Spinal cord (tissue), 10 donors: ENCODE measurements around the gene OR3A2. TPM values are rescaled to one million over a fixed set of nuclear protein-coding genes. Genes with fewer than 3 reads are reported as not detected.
"Not testable (repeated sequence)": the region's sequence is repeated elsewhere in the genome, so short reads cannot be mapped to it uniquely, and the experiment has no call there.

Source experiments
- DNase-seq, 6 donors: peaks; one replicate each; pipeline versions ENCODE4 v3.0.0 to v3.0.0-alpha.2; 2013 to 2015; ENCODE audit warnings: low spot score in 6 of 6, low read depth in 4 of 6
- H3K27ac ChIP-seq: one replicate; pipeline ENCODE4 v1.5.1; 2013; ENCODE audit warnings: low read depth, low read length, control low read depth
- H3K27me3 ChIP-seq: one replicate; pipeline ENCODE4 v1.6.1; 2013; ENCODE audit warnings: low read length; ENCODE audit not compliant: control insufficient read depth, insufficient read depth
- H3K36me3 ChIP-seq: one replicate; pipeline ENCODE4 v1.6.1; 2013; ENCODE audit warnings: low read length; ENCODE audit not compliant: control insufficient read depth, insufficient read depth
- H3K4me1 ChIP-seq: one replicate; pipeline ENCODE4 v1.6.1; 2013; ENCODE audit warnings: low read length; ENCODE audit not compliant: control insufficient read depth, insufficient read depth
- H3K4me3 ChIP-seq: one replicate; pipeline ENCODE4 v1.5.1; 2013; ENCODE audit warnings: low read depth, low read length, control low read depth
- H3K9me3 ChIP-seq: one replicate; pipeline ENCODE4 v1.6.1; 2013; ENCODE audit warnings: low read length; ENCODE audit not compliant: control insufficient read depth, insufficient read depth
- WGBS: methylation state at CpG from one replicate; pipeline ENCODE4 v1.1.5; 2013; ENCODE audit warnings: missing lambda C conversion rate; ENCODE audit not compliant: insufficient coverage; 5-methylcytosine and 5-hydroxymethylcytosine counted together
- polyA plus RNA-seq, 2 donors: library from polyadenylated mRNA; unstranded; fragments of 120-200 nt; gene quantifications; one replicate each; pipeline ENCODE4 v1.2.1, GENCODE V29; 2013; ENCODE audit not compliant: insufficient read length in 2 of 2
- total RNA-seq, 2 donors: library from RNA; depleted of rRNA in 1 of 2; stranded (reverse); fragments of 120-200 nt in 1 of 2; fragments of >200 nt in 1 of 2; gene quantifications; one replicate each; pipeline versions ENCODE4 v1.2.3 to v1.2.4, GENCODE V29; 2013 to 2014
- donor health status: healthy.

Gene OR3A2
- total and polyA plus RNA-seq, 4 donors: 0.66 to 1.9 (median 1.3) TPM

DNA sequence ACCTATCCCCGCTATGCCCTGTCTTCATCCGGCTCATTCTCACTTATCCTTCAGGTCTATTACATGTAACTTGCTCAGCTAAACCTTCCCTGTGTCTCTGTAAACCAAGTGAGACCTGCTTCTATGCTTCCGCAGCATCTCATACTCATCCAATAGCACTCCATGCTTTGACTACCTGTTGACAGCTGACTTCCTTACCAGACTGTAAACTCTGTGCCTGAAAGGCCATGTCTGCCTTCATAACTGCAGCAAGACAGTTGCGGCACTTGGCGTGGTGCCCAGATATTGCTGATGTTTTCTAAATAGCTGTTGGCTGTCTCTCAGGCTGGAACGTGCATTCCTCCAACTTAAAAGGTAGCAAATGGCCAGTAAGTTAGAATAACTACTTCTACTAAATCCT lies 13.9 kb upstream of the OR3A2 start:
- WGBS: 75% methylated on average over 4 of the region's 6 CpGs
- no peaks in the 10 kb centered on the region for H3K36me3 ChIP-seq
- H3K4me1 ChIP-seq: no peaks in the 10 kb centered on the region
- H3K27me3 ChIP-seq: no peaks in the 10 kb centered on the region
- no peak overlapping the region for H3K4me3 ChIP-seq
- no peaks in the 10 kb centered on the region for H3K9me3 ChIP-seq
- H3K27ac ChIP-seq: no peak overlapping the region
- DNase-seq: peak in 1 of 6 donors; percentile 1

GRCh38 chr17:3398310-3398709 lies 12.2 kb upstream of the OR3A2 start, which contains the start of gene OR1E1:
TSS of gene OR1E1 (minus strand) at chr17:3398410. CDS start at chr17:3398410, 0 bp downstream.
- no CpG with 5 or more reads among the region's 1 CpG for WGBS
- no peak within 1 kb of the TSS for H3K4me3 ChIP-seq
- H3K4me1 ChIP-seq: no peaks in the 10 kb centered on the region
- no peaks in the 10 kb centered on the region for H3K36me3 ChIP-seq
- H3K9me3 ChIP-seq: no peaks in the 10 kb centered on the region
- no peak for DNase-seq
- H3K27me3 ChIP-seq: no peaks in the 10 kb centered on the region
- H3K27ac ChIP-seq: no peak within 1 kb of the TSS

DNA sequence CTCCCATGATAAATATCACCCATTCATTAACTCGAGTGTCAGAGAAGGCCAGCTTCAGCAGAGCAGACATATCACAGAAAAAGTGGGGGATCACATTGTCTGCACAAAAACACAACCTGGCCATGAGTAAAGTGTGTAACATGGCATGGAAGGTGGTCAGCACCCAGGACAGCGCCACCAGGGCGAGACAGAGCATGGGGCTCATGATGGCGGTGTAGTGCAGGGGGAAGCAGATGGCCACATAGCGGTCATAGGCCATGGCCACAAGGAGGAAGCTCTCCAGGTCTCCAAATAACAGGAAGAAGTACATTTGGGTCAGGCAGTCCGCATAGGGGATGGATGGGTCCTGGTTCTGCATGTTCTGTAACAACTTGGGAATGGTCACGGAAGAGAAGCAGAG lies 11.7 kb upstream of the OR3A2 start:
- not testable (repeated sequence) for H3K4me1 ChIP-seq, H3K4me3 ChIP-seq, DNase-seq, H3K27me3 ChIP-seq, H3K36me3 ChIP-seq, H3K9me3 ChIP-seq, H3K27ac ChIP-seq
- WGBS: 32% methylated on average over 5 of the region's 7 CpGs

DNA sequence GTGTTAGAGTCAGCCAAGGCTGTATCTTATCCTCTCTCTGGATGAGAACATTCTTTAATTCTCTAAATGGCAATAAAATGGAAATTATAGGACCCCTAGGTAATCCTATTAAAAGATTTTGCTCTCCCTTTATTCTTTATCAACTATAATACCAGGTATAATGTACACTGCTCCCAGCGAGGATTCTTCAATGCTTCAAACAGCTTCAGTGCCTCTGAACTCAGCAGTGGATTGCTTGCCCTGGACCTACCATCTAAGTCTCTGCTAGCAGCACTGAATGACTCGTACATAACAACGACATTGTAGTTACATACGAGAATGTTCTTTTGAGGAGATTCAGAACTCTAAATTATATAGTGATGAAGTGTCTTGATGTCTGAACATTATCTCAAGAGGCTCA lies 3.7 kb upstream of the OR3A2 start:
- WGBS: 0% methylated on average over 1 of the region's 4 CpGs
- H3K9me3 ChIP-seq: no peaks in the 10 kb centered on the region
- peak in 1 of 6 donors; percentile 3 for DNase-seq
- H3K36me3 ChIP-seq: no peaks in the 10 kb centered on the region
- no peak overlapping the region for H3K27ac ChIP-seq
- H3K27me3 ChIP-seq: peaks cover 6% of the 10 kb centered on the region
- no peak overlapping the region for H3K4me3 ChIP-seq
- no peaks in the 10 kb centered on the region for H3K4me1 ChIP-seq

DNA sequence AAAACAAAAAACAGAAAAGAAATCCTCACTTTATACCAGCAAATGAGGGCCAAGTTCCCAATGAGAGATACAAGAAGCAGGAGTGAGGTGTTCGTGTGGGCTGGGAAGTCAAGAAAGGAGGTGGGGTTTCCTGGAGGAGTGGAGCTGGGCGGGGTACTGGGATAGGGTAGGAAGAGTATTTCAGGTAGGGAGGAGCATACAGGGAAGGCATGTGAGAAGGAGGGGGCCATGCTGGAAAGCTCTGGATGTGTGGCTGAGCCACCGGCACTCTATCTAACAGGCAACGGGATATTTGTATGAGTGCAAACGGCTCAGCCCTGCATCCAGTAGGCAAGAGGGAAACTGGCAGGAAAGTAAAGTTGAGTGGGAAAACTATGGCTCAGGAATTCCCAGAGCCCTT lies 4.2 kb downstream of the OR3A2 start:
- 79% methylated on average over 5 of the region's 5 CpGs for WGBS
- peaks cover 4% of the 10 kb centered on the region for H3K27me3 ChIP-seq
- H3K9me3 ChIP-seq: no peaks in the 10 kb centered on the region
- H3K4me1 ChIP-seq: no peaks in the 10 kb centered on the region
- no peak overlapping the region for H3K4me3 ChIP-seq
- no peak overlapping the region for H3K27ac ChIP-seq
- no peak for DNase-seq
- no peaks in the 10 kb centered on the region for H3K36me3 ChIP-seq

DNA sequence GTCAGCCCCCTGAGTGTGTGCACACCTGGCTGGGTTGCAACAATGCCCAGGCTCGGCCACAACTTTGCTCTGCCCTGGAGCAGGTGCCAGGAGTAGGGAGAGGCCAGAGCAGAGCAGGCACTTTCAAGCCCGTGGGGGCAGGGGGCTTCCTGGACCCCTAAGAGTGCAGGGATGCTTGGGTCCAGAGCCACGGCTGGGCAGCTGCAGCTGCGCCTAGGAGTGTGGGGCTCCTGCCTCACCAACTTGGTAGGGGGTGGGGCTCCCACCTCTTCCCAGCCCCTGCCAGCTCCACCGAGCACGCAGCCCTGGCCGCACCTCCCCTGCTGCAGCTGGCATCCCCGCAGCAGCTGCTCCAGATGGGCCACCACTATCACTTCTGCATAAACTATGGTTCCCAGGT lies 7.8 kb downstream of the OR3A2 start:
- no peak for DNase-seq
- WGBS: 82% methylated on average over 8 of the region's 8 CpGs
- H3K4me3 ChIP-seq: no peak overlapping the region
- H3K27me3 ChIP-seq: no peaks in the 10 kb centered on the region
- no peaks in the 10 kb centered on the region for H3K4me1 ChIP-seq
- H3K36me3 ChIP-seq: no peaks in the 10 kb centered on the region
- peaks cover 1% of the 10 kb centered on the region for H3K9me3 ChIP-seq
- no peak overlapping the region for H3K27ac ChIP-seq

GRCh38 chr17:3371167-3371566 lies 14.9 kb downstream of the OR3A2 start:
- DNase-seq, H3K36me3 ChIP-seq, H3K4me3 ChIP-seq, H3K27me3 ChIP-seq, H3K9me3 ChIP-seq, H3K4me1 ChIP-seq, H3K27ac ChIP-seq: not testable (repeated sequence)
- WGBS: no CpG with 5 or more reads among the region's 31 CpGs

DNA sequence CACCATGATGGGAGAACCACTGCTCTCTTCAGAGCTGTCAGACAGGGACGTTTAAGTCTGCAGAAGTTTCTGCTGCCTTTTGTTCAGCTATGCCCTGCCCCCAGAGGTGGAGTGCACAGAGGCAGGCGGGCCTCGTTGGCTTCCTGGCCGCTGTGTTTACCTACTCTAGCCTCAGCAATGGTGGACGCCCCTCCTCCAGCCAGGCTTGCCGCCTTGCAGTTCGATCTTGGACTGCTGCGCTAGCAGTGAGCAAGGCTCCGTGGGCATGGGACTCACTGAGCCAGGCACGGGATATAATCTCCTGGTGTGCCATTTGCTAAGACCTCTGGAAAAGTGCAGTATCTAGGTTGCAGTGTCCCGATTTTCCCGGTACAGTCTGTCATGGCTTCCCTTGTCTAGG lies 43.3 kb downstream of the OR3A2 start:
- H3K27ac ChIP-seq, DNase-seq, H3K27me3 ChIP-seq, H3K4me1 ChIP-seq, H3K36me3 ChIP-seq, H3K9me3 ChIP-seq, H3K4me3 ChIP-seq: not testable (repeated sequence)
- 88% methylated on average over 12 of the region's 12 CpGs for WGBS

GRCh38 chr17:3335876-3336275 lies 50.2 kb downstream of the OR3A2 start:
- Histone ChIP-seq H3K4me3 (no peak overlapping the region), H3K27ac (no peak overlapping the region), H3K4me1 (no peaks in the 10 kb centered on the region), H3K36me3 (no peaks in the 10 kb centered on the region), H3K9me3 (no peaks in the 10 kb centered on the region), H3K27me3 (no peaks in the 10 kb centered on the region)
- DNase-seq: peak in 2 of 6 donors; percentile 1 to 9
- WGBS: no CpG with 5 or more reads among the region's 4 CpGs

DNA sequence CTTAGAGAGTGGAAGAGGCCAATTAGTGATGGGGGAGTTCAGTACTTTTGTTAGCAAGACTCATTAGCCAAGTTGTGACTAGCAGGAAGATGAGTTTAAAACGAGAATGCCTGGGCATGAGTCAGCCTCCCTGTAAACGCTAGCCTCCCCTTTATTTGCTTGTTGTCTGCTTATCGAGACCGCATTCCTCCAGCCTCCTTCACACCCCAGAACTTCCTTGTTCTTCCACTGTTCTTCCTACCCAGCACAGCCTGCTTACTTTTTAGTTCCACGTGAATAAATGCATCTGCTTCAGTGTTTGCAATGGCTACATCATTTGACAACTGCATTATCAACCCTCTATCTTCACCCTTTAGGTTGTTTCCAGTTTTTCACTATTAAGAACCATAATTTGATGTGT lies 67.8 kb downstream of the OR3A2 start:
- Histone ChIP-seq H3K4me3 (no peak overlapping the region), H3K27ac (no peak overlapping the region), H3K9me3 (no peaks in the 10 kb centered on the region), H3K27me3 (no peaks in the 10 kb centered on the region), H3K36me3 (no peaks in the 10 kb centered on the region), H3K4me1 (no peaks in the 10 kb centered on the region)
- DNase-seq: no peak
- WGBS: 70% methylated on average over 4 of the region's 5 CpGs
